Measurements from ENCODE around the gene BDKRB1. TPM values are rescaled to one million over a fixed set of nuclear protein-coding genes. Genes with fewer than 3 reads are reported as not detected.
A peak's percentile ranks its signal among the peaks of the same experiment; 100 is the strongest.

Gene BDKRB1
- total RNA-seq, 1 donor from 2014 or later: 4.1 TPM

GRCh38 chr14:96281486-96281885 lies 25.5 kb downstream of the BDKRB1 start:
- no peak for DNase-seq (ENCODE audit: low spot score)

- no peak for DNase-seq (ENCODE audit: low spot score)
Observed at GRCh38 chr14:96284008-96284407, 28.0 kb downstream of the BDKRB1 start.

GRCh38 chr14:96284430-96284829 lies 28.4 kb downstream of the BDKRB1 start:
- DNase-seq (ENCODE audit: low spot score): no peak

- peak; percentile 46 for DNase-seq (ENCODE audit: low spot score)
Observed at GRCh38 chr14:96285667-96286066, 29.7 kb downstream of the BDKRB1 start.

GRCh38 chr14:96286251-96286650 lies 30.2 kb downstream of the BDKRB1 start:
- DNase-seq (ENCODE audit: low spot score): no peak

- no peak for DNase-seq (ENCODE audit: low spot score)
Observed at GRCh38 chr14:96287856-96288255, 31.8 kb downstream of the BDKRB1 start.

GRCh38 chr14:96294246-96294645 lies 38.2 kb downstream of the BDKRB1 start:
- no peak for DNase-seq (ENCODE audit: low spot score)

GRCh38 chr14:96297000-96297399 lies 41.0 kb downstream of the BDKRB1 start:
- no peak for DNase-seq (ENCODE audit: low spot score)

GRCh38 chr14:96297997-96298515 lies 42.0 kb downstream of the BDKRB1 start:
- DNase-seq (ENCODE audit: low spot score): no peak

- DNase-seq (ENCODE audit: low spot score): no peak
Observed at GRCh38 chr14:96299441-96299840, 43.4 kb downstream of the BDKRB1 start.

GRCh38 chr14:96303981-96304380 lies 48.0 kb downstream of the BDKRB1 start:
- no peak for DNase-seq (ENCODE audit: low spot score)

- no peak for DNase-seq (ENCODE audit: low spot score)
Observed at GRCh38 chr14:96304956-96305355, 48.9 kb downstream of the BDKRB1 start.

GRCh38 chr14:96307434-96307833 lies 51.4 kb downstream of the BDKRB1 start:
- no peak for DNase-seq (ENCODE audit: low spot score)

GRCh38 chr14:96309133-96309895 lies 53.3 kb downstream of the BDKRB1 start:
- DNase-seq (ENCODE audit: low spot score): peak; percentile 54

- DNase-seq (ENCODE audit: low spot score): no peak
Observed at GRCh38 chr14:96309896-96310330, 53.9 kb downstream of the BDKRB1 start.

- DNase-seq (ENCODE audit: low spot score): no peak
Observed at GRCh38 chr14:96310906-96311305, 54.9 kb downstream of the BDKRB1 start.

Other genes with a start within 250 kb of the BDKRB1 start
- gene C14orf132, start 216.8 kb upstream of the BDKRB1 start, total RNA-seq: 9.5 TPM
- gene BDKRB2, start 51.4 kb upstream of the BDKRB1 start, total RNA-seq: 14.5 TPM
- 24.5 TPM for gene ATG2B, start 107.1 kb downstream of the BDKRB1 start, total RNA-seq
- gene GSKIP, start 107.3 kb downstream of the BDKRB1 start, total RNA-seq: 22.7 TPM
- 11.1 TPM for gene AK7, start 135.9 kb downstream of the BDKRB1 start, total RNA-seq
- gene PAPOLA, start 246.2 kb downstream of the BDKRB1 start, total RNA-seq: 175 TPM

Data from mucosa of gallbladder (tissue), 1 donor.